GM21576 (cell line): ENCODE results near the gene UGDH.
"Not testable (repeated sequence)": the region's sequence is repeated elsewhere in the genome, so short reads cannot be mapped to it uniquely, and the experiment has no call there.

ENCODE experiments used
- ATAC-seq: cut with Tn5 transposase; IDR thresholded peaks from one replicate; pipeline ENCODE4 v1.9.1; 2021; ENCODE audit warnings: mild to moderate bottlenecking, moderate library complexity; ENCODE audit not compliant: unreplicated experiment

The UGDH gene

GRCh38 chr4:39530682-39531081 is 3.4 kb upstream of the UGDH start:
- no peak for ATAC-seq

GRCh38 chr4:39529534-39529933 is 2.3 kb upstream of the UGDH start:
- no peak for ATAC-seq

GRCh38 chr4:39528061-39528465 is 824 bp upstream of the UGDH start:
- no peak for ATAC-seq

GRCh38 chr4:39526765-39527295 is 409 bp downstream of the UGDH start:
- ATAC-seq = peak; percentile 18

GRCh38 chr4:39525822-39526690 is 1.2 kb downstream of the UGDH start:
- ATAC-seq = no peak

- ATAC-seq = no peak
Measured at GRCh38 chr4:39524161-39524957, 2.9 kb downstream of the UGDH start.

GRCh38 chr4:39522068-39522467 is 5.2 kb downstream of the UGDH start:
- ATAC-seq = no peak

- no peak for ATAC-seq
Measured at GRCh38 chr4:39521253-39521919, 5.9 kb downstream of the UGDH start.

GRCh38 chr4:39518484-39518883 is 8.8 kb downstream of the UGDH start:
- ATAC-seq = no peak

- ATAC-seq = no peak
Measured at GRCh38 chr4:39516407-39516966, 10.8 kb downstream of the UGDH start.

- not testable (repeated sequence) for ATAC-seq
Measured at GRCh38 chr4:39515669-39516401, 11.4 kb downstream of the UGDH start.

GRCh38 chr4:39514888-39515401 is 12.3 kb downstream of the UGDH start:
- ATAC-seq = no peak

GRCh38 chr4:39514266-39514665 is 13.0 kb downstream of the UGDH start:
- ATAC-seq = not testable (repeated sequence)

- no peak for ATAC-seq
Measured at GRCh38 chr4:39510348-39510929, 16.8 kb downstream of the UGDH start.

- ATAC-seq = no peak
Measured at GRCh38 chr4:39505581-39505980, 21.7 kb downstream of the UGDH start.

- ATAC-seq = no peak
Measured at GRCh38 chr4:39504538-39504937, 22.7 kb downstream of the UGDH start.

GRCh38 chr4:39502664-39503035 is 24.6 kb downstream of the UGDH start:
- ATAC-seq = not testable (repeated sequence)

- ATAC-seq = no peak
Measured at GRCh38 chr4:39502019-39502663, 25.1 kb downstream of the UGDH start.

- no peak for ATAC-seq
Measured at GRCh38 chr4:39498727-39499020, 28.6 kb downstream of the UGDH start.
